HG02678 (cell line): ENCODE measurements around the gene SRGAP1.

Experiments
- ATAC-seq: cut with Tn5 transposase; IDR thresholded peaks from one replicate; pipeline ENCODE4 v1.9.1; 2021; ENCODE audit warnings: mild to moderate bottlenecking, moderate library complexity; ENCODE audit not compliant: unreplicated experiment

Gene SRGAP1

GRCh38 chr12:63961048-63961447 is 116.5 kb downstream of the SRGAP1 start:
- no peak for ATAC-seq

- ATAC-seq = no peak
Measured at GRCh38 chr12:63961543-63961942, 117.0 kb downstream of the SRGAP1 start.

GRCh38 chr12:63963868-63964267 is 119.4 kb downstream of the SRGAP1 start:
- ATAC-seq = no peak

GRCh38 chr12:63964301-63964700 is 119.8 kb downstream of the SRGAP1 start:
- no peak for ATAC-seq

GRCh38 chr12:63965936-63966605 is 121.6 kb downstream of the SRGAP1 start:
- no peak for ATAC-seq

GRCh38 chr12:63966606-63966975 is 122.1 kb downstream of the SRGAP1 start:
- ATAC-seq = no peak

- ATAC-seq = no peak
Measured at GRCh38 chr12:63967358-63968145, 123.1 kb downstream of the SRGAP1 start.

- ATAC-seq = no peak
Measured at GRCh38 chr12:63968673-63969072, 124.2 kb downstream of the SRGAP1 start.

GRCh38 chr12:63976902-63977395 is 132.4 kb downstream of the SRGAP1 start:
- no peak for ATAC-seq

- ATAC-seq = no peak
Measured at GRCh38 chr12:63977441-63977840, 132.9 kb downstream of the SRGAP1 start.

GRCh38 chr12:63978519-63978918 is 134.0 kb downstream of the SRGAP1 start:
- ATAC-seq = no peak

GRCh38 chr12:63980211-63980610 is 135.7 kb downstream of the SRGAP1 start:
- ATAC-seq = no peak

GRCh38 chr12:63981343-63981742 is 136.8 kb downstream of the SRGAP1 start:
- no peak for ATAC-seq

GRCh38 chr12:63982604-63983295 is 138.2 kb downstream of the SRGAP1 start:
- ATAC-seq = no peak

- no peak for ATAC-seq
Measured at GRCh38 chr12:63985456-63985855, 141.0 kb downstream of the SRGAP1 start.

GRCh38 chr12:63985945-63986344 is 141.4 kb downstream of the SRGAP1 start:
- no peak for ATAC-seq

GRCh38 chr12:63989301-63989845 is 144.9 kb downstream of the SRGAP1 start:
- no peak for ATAC-seq

GRCh38 chr12:63990828-63991547 is 146.5 kb downstream of the SRGAP1 start:
- no peak for ATAC-seq

GRCh38 chr12:63994704-63995103 is 150.2 kb downstream of the SRGAP1 start:
- no peak for ATAC-seq

GRCh38 chr12:63995512-63995911 is 151.0 kb downstream of the SRGAP1 start:
- no peak for ATAC-seq

- no peak for ATAC-seq
Measured at GRCh38 chr12:63996556-63996955, 152.1 kb downstream of the SRGAP1 start.
